Stimulated activated CD4-positive, alpha-beta T cell treated with anti-CD3 and anti-CD28 coated beads, TNF-alpha, amount 100 ng/mL, for 48 hours (primary cell): Measurements from ENCODE around the gene CD244.
"Not testable (repeated sequence)": the region's sequence is repeated elsewhere in the genome, so short reads cannot be mapped to it uniquely, and the experiment has no call there.

Experiments
- DNase-seq, 3 donors: peaks; one replicate each; pipeline ENCODE4 v3.0.0-alpha.2; 2020; ENCODE audit warnings: low read depth in 3 of 3

CD244 gene

GRCh38 chr1:160811147-160811546 lies 51.5 kb downstream of the CD244 start:
- DNase-seq = no peak

DNA sequence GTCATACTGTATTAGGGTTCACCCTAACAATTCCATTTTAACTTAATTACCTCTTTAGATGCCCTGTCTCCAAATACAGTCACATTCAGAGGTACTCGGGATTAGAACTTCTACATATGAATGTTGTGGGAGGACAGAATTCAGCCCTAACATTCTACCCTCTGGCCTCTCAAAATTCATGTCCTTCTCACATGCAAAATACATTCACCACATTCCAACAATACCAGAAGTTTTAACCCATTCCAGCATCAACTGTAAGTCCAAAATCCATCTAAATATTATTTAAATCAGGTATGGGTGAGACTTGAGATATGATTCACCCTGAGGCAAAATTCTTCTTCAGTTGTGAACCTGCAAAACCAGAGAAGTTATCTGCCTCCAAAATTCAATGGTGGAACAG lies 52.2 kb downstream of the CD244 start:
- DNase-seq = no peak

GRCh38 chr1:160808289-160808688 lies 54.4 kb downstream of the CD244 start:
- no peak for DNase-seq

GRCh38 chr1:160807738-160808137 lies 54.9 kb downstream of the CD244 start:
- DNase-seq = no peak

DNA sequence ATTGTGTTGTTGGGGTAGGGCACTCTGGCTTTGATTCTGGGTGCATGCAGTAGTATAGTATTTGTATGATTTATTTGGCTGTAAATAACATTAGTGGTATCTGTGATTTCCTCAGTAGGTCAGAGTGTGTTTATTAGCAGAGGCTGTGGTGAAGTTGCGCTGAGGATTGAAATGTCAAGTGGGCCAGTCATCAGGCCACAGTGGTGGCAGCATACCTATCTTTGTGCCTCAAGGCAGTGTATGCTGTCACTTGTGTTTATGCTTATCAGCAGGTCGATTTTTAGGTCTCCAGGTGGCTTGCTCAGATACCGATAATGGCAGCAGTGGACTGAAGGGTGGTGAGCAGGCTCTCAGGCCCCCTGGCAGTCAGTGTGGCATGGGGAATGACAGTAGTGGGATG lies 55.4 kb downstream of the CD244 start:
- no peak for DNase-seq

GRCh38 chr1:160806784-160807183 lies 55.9 kb downstream of the CD244 start:
- DNase-seq = no peak

DNA sequence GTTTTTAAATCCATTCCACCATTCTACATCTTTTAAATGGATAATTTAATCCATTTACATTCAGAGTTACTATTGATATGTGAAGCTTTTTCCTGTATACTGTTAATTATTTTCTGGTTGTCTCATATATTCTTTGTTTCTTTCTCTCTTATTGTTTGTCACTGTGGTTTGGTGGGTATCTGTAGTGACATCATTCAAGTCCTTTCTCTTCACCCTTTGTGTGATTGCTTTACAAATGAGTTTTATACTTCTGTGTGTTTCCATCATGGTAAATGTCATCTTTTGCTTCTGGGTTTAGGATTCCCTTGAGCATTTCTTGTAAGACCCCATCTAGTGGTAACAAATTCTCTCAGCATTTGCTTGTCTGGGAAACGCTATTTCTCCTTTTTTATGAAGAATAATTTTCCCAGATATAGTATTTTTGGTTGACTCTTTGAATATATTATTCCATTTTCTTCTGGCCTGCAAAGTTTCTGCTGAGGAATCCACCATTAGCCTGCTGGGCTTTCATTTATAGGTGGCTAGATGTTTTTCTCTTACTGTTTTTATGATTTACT lies 56.5 kb downstream of the CD244 start:
- DNase-seq = no peak

DNA sequence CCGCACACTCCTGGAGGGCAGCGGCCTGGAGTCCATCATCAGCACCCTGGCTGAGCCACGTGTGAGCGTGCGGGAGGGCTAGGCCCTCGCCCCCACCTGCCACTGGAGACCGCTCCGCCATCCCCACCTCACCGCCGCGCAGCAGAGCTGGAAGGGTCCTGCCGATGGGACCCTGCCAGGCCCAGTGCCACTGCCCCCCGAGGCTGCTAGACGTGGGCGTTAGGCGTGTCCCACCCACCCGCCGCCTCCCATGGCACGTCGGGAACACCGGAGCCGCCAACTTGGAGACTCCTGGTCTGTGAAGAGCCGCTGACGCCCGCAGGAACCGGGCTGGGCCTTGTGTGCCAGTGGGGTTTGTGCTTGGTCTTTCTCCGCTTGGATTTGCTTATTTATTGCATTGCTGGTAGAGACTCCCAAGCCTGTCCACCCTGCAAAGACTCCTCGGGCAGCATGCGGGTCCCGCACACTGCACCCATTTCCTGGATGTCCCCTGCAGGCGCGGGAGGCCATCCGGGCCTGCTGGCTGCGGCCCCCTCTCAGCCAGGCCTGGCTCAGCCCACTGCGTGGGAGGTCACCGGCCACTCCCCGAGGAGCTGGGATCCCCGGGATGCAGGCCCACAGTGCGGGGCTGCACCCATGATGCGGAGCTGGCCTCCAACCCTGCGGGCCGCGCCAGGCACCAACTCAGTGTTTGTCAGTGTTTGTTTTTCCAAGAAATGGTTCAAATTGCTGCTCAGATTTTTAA lies 60.7 kb downstream of the CD244 start:
- no peak for DNase-seq

DNA sequence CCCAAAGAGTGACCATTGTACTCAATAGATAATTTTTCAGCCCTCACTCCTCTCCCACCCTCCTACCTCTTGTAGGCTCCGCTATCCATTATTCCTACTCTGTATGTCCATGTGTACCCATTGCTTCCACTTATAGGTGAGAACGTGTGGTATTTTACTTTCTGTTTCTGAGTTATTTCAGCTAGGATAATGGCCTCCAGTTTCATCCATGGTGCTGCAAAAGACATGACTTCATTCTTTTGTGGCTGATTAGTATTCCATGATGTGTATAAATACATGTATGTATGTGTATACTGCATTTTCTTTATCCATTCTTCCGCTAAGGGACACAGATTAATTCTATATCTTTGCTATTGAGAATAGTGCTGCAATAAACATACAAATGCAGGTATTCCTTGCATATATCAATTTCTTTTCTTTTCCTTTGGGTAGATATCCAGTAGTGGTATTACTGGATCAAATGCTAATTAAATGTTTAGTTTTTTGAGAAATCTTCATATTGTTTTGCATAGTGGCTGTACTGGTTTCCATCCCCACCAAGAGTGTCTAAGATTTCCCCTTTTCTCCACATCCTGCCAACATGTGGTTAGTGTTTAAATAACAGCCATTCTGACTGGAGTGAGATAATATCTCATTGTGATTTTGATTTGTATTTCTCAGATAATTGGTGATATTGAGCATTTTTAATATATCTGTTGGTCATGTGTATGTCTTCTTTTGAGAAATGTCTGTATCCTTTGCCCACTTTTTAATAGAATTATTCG lies 61.9 kb downstream of the CD244 start:
- no peak for DNase-seq

DNA sequence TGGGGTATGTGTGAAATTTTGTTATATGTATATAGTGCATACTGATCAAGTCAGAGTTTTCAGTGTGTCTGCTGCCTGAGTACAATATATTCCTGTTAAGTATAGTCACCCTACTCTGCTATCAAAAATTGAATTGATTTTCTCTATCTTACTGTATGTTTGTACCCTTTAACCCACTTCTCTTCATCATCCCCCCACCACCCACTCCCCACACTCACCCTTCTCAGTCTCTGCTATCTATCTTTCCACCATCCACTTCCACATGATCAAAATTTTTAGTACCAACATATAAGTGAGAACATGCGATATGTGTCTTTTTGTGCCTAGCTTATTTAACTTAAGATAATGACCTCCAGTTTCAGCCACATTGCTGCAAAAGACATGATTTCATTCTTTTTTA lies 62.5 kb downstream of the CD244 start:
- no peak for DNase-seq

DNA sequence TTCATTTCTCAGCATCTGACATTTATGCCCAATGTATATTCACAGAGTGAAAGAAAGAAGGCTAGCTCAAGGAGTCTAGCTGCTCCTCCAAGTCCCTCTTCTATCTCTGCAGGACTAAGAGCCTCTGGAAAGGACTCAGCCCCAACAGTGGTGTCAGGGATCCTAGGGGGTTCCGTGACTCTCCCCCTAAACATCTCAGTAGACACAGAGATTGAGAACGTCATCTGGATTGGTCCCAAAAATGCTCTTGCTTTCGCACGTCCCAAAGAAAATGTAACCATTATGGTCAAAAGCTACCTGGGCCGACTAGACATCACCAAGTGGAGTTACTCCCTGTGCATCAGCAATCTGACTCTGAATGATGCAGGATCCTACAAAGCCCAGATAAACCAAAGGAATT lies 63.0 kb downstream of the CD244 start:
- DNase-seq = no peak

GRCh38 chr1:160798439-160798838 lies 64.2 kb downstream of the CD244 start:
- DNase-seq = no peak

DNA sequence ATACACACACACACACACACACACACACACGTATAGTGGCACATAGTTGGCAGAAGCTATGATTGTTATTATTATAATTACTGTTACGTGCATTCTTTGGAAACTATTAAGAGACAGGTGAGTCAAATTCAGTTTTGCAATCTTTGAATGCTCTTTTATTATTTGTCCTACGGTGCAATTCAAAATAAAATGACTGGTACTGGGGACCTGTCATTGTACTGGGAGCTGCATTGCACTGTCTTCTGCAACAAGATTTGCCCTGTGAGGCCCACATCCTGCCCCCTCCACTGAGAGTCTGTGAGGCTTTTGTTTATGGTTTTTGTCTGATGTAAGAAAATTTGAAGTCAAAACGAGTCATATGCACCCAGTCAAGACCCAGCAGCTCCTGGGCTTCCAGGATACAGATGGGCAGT lies 64.8 kb downstream of the CD244 start:
- DNase-seq = peak in 2 of 3 donors; percentile 23 to 51

DNA sequence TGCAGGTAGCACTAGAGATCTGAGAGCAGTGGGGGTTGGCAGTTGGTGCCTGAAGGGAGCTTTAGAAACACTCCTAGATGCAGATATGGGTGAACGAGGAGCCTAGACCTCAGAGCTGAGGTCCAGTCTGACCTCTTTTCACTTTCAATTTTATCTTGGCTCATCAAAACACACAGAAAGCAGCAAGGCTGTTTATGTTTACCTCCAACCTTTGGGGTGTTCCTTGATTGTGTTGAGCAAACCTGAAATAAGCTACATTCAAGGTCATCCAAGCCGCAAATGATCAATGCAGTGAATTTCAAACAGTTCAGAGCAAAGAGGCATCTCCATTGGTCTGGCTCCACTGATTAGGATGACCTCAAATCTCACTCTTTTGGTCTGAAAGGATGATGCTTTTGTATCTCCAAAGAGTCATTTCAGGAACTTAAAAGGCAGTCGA lies 65.4 kb downstream of the CD244 start:
- DNase-seq = no peak

DNA sequence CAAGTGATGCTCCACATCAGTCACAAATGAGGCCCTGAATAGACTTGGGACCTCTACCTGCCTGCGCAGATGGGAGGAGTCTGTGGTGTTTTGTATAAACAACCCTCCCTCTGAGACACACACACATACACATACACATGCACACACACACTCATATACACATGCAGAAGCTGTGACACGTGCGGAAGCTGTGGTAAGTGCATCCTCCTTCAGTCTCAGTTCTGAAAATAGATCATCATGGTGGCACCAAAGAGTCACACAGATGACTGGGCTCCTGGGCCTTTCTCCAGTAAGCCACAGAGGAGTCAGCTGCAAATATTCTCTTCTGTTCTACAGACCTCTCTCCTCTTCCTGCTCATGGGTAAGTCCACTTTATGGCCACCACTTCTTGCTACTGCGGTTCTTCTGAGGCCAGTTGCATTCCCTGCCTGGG lies 66.7 kb downstream of the CD244 start, which contains the start of gene LY9:
LY9 (plus strand) TSS at position 224 of the 433 bp plus-strand sequence; CDS start at position 238, 14 bp downstream.
- DNase-seq = peak; percentile 54 to 66 (median 57)

DNA sequence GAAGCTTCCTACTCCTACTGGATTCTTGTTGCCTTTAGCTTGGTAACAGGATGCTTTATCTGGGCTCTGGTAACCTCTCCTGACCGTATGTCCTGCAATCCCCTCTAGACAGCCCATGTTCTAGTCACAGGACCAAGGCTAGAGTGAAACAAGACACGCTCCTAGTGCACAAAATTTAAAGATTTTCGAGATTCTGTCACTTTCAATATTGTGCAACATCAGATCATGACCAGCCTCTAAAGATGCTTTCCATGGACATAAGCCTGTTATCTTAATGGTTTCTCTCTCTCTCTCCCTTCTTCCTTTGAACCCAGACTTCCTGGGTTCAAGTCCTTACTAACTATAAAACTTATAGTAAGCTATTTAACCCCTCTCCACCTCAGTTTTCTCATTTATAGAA lies 68.3 kb downstream of the CD244 start:
- DNase-seq = no peak

GRCh38 chr1:160789702-160790611 lies 72.7 kb downstream of the CD244 start:
- no peak for DNase-seq

DNA sequence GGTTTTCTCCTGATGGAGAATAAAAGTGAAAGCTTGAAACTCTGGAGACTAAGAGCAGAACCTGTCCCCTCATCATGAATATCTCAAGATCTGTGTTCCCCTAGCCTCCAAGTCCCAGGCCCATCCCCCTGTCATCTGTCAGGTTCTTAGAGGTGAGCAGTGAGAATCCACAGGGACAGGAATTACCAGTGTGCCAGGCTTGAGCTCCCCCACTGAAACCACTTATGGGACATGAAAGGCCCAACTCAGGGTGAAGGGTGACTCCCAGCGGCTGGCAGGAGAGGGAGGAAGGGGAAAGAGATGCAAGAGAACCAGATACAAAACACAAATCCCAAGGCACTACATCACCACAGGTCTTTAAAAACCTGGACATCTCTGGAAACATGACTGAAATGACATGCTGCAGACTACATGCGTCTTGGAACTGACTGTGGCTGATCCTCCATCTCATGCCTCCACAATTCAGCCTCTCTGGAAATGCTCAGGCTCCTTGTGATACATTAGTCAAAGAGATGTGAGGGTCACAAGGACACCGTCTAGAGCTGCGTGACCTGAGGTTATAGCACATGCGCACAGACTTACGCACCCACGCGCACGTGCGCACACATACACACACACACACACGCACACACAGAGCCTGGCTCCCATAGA lies 73.5 kb downstream of the CD244 start:
- DNase-seq = no peak

DNA sequence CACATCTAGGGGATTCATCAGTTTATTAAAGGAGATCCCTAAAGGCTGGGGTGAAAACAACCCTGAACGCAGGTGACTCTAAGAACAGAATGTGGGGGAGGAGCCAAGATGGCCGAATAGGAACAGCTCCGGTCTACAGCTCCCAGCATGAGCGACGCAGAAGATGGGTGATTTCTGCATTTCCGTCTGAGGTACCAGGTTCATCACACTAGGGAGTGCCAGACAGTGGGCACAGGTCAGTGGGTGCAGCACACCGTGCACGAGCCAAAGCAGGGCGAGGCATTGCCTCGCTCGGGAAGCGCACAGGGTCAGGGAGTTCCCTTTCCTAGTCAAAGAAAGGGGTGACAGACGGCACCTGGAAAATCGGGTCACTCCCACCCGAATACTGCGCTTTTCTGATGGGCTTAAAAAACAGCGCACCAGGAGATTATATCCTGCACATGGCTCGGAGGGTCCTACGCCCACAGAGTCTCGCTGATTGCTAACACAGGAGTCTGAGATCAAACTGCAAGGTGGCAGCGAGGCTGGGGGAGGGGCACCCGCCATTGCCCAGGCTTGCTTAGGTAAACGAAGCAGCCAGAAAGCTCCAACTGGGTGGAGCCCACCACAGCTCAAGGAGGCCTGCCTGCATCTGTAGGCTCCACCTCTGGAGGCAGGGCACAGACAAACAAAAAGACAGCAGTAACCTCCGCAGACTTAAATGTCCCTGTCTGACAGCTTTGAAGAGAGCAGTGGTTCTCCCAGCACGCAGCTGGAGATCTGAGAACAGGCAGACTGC lies 79.5 kb downstream of the CD244 start:
- not testable (repeated sequence) for DNase-seq
